ENCODE measurements around the gene FGD6. TPM values are rescaled to one million over a fixed set of nuclear protein-coding genes. Genes with fewer than 3 reads are reported as not detected.
A peak's percentile ranks its signal among the peaks of the same experiment; 100 is the strongest.

The FGD6 gene
- total and polyA plus RNA-seq, 11 donors: 2.8 to 29.1 (median 18.5) TPM

DNA sequence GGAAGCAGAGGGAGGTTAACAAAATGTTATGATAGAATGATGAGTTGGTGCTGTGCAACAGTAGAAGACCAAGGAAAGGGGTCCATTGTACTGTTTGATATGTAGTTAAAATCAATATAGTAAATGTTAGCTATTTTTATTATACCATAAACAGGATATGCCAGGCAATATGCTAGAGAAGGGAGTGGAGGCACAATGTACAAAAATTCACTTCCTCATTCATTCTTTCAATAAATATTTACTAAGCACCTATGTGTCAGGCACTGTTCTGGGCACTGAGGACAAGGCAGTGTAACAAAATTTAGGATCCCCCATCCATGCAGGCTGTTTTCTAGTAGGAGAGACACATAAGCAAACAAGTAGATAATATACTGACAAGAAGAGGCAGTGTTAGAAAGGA, 25.0 kb downstream of the FGD6 start:
- no peak overlapping the region for H3K27ac ChIP-seq
- TF ChIP-seq CTCF (IDR thresholded peaks at IDR 0.05): no peak
- no peak for TF ChIP-seq POLR2A (IDR thresholded peaks at IDR 0.05)
- no peaks in the 10 kb centered on the region for H3K36me3 ChIP-seq
- H3K4me3 ChIP-seq: no peak overlapping the region
- H3K9me3 ChIP-seq: no peaks in the 10 kb centered on the region
- H3K4me1 ChIP-seq: peaks cover 0 to 13% (median 0%) of the 10 kb centered on the region in 12 donors
- H3K27me3 ChIP-seq: no peaks in the 10 kb centered on the region
- ATAC-seq (no peak), DNase-seq (no peak)
- intact Hi-C loops (cut with DNase I): no loop called here

DNA sequence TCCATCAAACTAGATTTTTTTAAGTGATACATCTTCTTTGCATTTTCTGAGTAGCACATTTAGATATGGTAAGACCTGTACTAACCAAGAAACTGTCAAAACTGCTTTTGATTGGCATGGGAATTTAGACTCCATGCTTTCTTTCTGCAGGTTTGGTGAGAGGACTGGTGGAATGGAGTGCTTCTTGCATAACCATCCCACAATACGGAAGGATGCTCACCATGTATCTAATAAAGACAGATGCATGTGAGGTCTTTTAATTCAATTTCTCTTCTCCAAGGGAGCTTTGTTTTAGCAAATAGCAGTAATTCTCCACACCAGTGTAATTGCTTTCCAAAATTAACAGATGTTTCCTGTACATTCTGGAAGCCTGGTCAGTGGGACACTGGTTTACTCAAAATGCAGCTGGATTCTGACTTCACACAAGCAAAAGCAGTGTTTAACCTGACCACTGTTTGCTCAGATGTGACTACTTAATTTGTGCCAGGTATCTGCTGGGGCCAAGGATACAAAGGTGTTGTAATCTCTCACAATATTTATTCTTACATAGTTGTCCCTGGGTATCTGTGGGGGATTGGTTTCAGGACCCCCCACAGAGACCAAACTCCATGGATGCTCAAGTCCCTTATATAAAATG, 26.1 kb downstream of the FGD6 start:
- H3K27me3 ChIP-seq: no peaks in the 10 kb centered on the region
- 50 to 68% (median 59%) methylated on average over 1 of the region's 1 CpG for WGBS, 4 donors
- TF ChIP-seq POLR2A (IDR thresholded peaks at IDR 0.05) (no peak), CTCF (IDR thresholded peaks at IDR 0.05) (no peak)
- H3K27ac ChIP-seq: no peak overlapping the region
- no peaks in the 10 kb centered on the region for H3K9me3 ChIP-seq
- peaks cover 0 to 13% (median 0%) of the 10 kb centered on the region in 12 donors for H3K4me1 ChIP-seq
- DNase-seq (no peak), ATAC-seq (no peak)
- no peak overlapping the region for H3K4me3 ChIP-seq
- no peaks in the 10 kb centered on the region for H3K36me3 ChIP-seq
- intact Hi-C loops (cut with DNase I): no loop called here

- no peak for TF ChIP-seq CTCF (IDR thresholded peaks at IDR 0.05)
- no peak for TF ChIP-seq POLR2A (IDR thresholded peaks at IDR 0.05)
- Histone ChIP-seq H3K9me3 (no peaks in the 10 kb centered on the region), H3K4me1 (peaks cover 0 to 26% (median 0%) of the 10 kb centered on the region in 12 donors), H3K27me3 (no peaks in the 10 kb centered on the region), H3K4me3 (no peak overlapping the region), H3K27ac (no peak overlapping the region), H3K36me3 (no peaks in the 10 kb centered on the region)
- 72 to 86% (median 78%) methylated on average over 5 of the region's 5 CpGs for WGBS, 4 donors
- no peak for ATAC-seq
- intact Hi-C loops (cut with DNase I): no loop called here
- DNase-seq: no peak
These were observed 29.3 kb downstream of the FGD6 start for GRCh38 chr12:95187865-95188415.

- DNase-seq: no peak
- Histone ChIP-seq H3K9me3 (no peaks in the 10 kb centered on the region), H3K27me3 (no peaks in the 10 kb centered on the region), H3K36me3 (no peaks in the 10 kb centered on the region), H3K27ac (peak overlapping the region in 1 of 12 donors; percentile 58), H3K4me1 (peaks cover 0 to 22% (median 0%) of the 10 kb centered on the region in 12 donors), H3K4me3 (no peak overlapping the region)
- TF ChIP-seq CTCF (IDR thresholded peaks at IDR 0.05) (no peak), POLR2A (IDR thresholded peaks at IDR 0.05) (no peak)
- no peak for ATAC-seq
- intact Hi-C loops (cut with DNase I): no loop called here
These were observed 31.4 kb downstream of the FGD6 start for GRCh38 chr12:95185854-95186253.
